Measurements from ENCODE around the gene TEX13A.
"Not testable (repeated sequence)": the region's sequence is repeated elsewhere in the genome, so short reads cannot be mapped to it uniquely, and the experiment has no call there.

TEX13A gene, protein sequence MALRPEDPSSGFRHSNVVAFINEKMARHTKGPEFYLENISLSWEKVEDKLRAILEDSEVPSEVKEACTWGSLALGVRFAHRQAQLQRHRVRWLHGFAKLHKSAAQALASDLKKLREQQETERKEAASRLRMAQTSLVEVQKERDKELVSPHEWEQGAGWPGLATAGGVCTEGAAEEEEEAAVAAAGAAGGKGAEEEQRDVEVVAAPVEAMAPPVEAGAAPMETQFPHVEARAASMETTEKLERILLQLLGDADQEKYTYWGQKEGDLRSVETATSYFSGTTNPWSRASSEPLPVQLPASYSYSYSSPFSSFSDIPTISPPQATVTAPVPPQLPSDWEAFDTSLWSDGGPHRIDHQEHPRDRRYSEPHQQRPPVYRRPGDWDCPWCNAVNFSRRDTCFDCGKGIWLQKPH

DNA sequence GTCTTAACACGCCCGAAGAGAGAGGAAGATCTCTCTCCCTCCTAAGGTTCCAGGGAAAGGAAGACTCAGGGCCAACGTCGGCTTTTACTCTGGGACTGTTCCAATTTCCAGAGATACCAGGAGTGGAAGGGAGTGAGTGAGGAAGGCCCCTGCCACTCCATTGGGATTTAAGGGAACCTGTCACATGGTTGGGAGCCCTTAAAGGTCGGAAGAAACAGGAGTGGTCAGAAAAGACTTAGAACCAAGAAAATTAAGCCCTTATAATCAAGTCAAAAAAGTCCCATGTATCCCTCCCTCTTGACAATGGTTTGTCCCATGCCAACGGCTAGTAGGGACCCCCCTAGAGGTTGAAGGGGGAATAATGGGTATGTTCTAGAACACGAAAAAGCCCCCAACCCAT, at the start of gene TEX13A:
Gene TEX13A, minus strand, starts transcription at position 59 of the 400 bp plus-strand sequence. CDS start 297 bp downstream, outside the sequence.
- no peak for DNase-seq

- no peak for DNase-seq
Observed at GRCh38 chrX:105269386-105269785, 48.9 kb upstream of the TEX13A start.

- no peak for DNase-seq
Observed at GRCh38 chrX:105267167-105267566, 46.7 kb upstream of the TEX13A start.

DNA sequence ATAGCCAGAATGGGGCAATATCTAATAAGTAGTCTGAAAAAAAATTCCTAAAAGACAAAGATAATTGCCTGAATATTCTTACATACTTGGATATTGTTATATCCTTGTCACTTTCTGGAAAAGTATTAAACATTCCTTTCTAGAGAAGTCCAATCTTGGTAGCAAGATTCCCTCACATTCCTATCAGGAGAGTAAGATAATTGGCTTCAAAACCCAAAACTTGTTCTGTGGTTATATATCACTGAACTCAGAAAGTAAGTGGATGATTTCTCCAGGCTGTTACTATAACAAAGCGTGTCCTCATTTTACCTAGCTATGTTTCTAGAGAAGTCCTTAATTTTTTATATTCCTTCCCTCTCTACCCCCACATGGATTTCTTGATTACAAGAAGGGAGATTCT, 46.0 kb upstream of the TEX13A start:
- no peak for DNase-seq

DNA sequence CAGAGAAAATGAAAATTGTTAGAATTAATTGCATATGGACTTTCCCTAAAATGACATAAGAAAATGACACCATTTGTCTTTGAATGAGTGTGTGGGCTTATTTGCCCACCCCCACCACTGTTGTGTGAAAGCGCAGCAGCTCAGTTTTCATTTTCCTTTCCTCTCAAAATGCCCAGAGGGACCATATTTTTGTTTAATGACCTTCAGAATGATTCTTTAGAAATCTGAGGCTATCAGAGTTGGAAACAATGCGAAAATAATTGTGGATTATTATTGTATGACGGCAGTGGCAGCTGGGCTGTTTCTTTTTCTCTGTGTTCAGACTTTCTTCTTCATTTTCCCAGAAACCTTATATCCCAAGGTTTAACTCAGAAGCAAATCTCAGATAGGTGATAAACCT, 44.6 kb upstream of the TEX13A start:
- no peak for DNase-seq

- no peak for DNase-seq
Observed at GRCh38 chrX:105263801-105264200, 43.3 kb upstream of the TEX13A start.

GRCh38 chrX:105263171-105263570, 42.7 kb upstream of the TEX13A start:
- DNase-seq: no peak

- no peak for DNase-seq
Observed at GRCh38 chrX:105260291-105261043, 40.0 kb upstream of the TEX13A start.

- DNase-seq: no peak
Observed at GRCh38 chrX:105241056-105241455, 20.6 kb upstream of the TEX13A start.

- DNase-seq: not testable (repeated sequence)
Observed at GRCh38 chrX:105237407-105237806, 16.9 kb upstream of the TEX13A start.

GRCh38 chrX:105229146-105229545, 8.7 kb upstream of the TEX13A start:
- DNase-seq: no peak

GRCh38 chrX:105228602-105229001, 8.1 kb upstream of the TEX13A start:
- DNase-seq: no peak

- DNase-seq: no peak
Observed at GRCh38 chrX:105226499-105226898, 6.0 kb upstream of the TEX13A start.

DNA sequence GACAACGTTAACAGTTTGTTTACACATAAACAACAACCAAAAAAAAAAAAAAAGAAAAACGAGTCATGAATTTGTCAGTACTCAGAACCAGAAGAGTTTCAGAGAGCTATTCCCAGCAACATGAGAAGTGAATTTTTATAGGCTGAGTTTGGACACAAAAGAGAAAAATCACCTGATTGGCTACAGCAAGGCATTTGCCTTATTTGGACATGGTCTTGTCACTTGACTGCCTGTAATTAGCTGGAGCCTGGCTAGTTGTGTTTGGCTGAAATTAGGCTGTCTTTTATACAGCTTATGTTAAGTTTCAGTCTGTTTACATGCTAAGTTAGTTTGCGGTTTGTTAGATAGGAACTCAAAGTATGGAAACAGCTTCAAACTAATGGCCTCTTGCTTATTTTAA, 880 bp upstream of the TEX13A start:
- no peak for DNase-seq

DNA sequence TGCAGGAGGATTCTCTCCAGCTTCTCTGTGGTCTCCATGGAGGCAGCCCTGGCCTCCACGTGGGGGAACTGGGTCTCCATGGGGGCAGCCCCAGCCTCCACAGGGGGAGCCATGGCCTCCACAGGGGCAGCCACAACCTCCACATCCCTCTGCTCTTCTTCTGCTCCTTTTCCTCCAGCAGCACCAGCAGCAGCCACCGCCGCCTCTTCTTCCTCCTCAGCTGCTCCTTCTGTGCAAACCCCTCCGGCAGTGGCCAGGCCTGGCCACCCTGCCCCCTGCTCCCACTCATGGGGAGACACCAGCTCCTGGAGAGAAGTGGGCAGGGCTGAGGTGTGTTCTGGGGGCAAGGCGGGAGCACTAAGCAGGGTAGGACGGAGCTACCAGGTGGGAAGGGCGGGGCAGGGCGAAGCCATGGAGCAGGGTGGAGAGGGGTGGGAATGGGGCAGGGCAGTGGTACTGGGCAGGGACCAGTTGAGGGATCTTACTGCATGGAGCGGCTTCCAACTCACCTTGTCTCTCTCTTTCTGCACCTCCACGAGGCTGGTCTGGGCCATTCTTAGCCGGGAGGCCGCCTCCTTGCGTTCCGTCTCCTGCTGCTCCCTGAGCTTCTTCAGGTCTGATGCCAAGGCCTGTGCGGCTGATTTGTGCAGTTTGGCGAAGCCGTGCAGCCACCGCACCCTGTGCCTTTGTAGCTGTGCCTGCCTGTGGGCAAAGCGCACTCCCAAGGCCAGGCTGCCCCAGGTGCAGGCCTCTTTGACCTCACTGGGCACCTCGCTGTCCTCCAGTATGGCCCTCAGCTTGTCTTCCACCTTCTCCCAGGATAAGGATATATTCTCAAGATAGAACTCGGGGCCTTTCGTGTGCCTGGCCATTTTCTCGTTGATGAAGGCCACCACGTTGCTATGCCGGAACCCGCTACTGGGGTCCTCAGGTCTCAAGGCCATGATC, 766 bp downstream of the TEX13A start:
- no peak for DNase-seq

DNA sequence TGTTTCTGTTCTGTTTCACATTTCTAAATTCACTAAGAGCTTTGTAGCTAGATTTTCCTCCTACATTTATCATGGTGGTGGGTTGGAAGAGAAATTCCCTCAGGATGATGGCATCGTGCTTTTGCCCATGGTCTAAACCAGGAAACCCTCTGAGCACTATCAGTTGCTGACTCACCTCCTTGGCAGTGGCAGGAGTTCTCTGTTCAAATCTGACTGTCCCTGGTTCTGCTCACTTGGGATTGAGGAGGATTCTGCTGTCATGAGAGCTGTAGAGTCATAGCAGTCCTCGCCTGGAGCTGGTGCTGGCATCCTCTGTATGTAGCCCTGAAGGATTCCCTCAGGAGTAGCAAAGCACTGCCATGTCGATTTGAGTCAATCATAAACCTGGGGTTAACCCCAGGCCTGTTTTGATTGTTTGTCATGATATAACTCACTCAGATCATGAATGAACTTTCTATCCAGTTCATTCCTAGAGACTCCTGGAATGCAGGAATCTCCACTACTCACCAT, 9.4 kb downstream of the TEX13A start:
- no peak for DNase-seq

DNA sequence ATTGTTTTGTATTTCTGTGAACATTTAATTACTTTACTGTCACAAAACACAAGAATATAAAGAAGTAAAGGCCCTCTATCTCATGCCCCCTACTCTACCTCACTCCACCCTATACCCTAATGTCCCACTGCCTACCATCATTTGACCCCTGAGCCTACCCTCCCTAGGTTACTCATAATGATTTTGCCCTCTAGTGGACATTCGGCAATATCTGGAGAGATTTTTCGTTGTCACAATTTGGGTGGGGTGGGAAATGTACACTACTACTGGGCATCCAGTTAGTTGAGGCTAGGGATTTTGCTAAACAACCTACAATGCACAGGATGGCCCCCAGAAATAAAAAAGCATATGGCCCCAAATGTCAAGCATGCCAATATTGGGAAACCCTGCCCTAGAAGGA, 10.2 kb downstream of the TEX13A start:
- DNase-seq: no peak

DNA sequence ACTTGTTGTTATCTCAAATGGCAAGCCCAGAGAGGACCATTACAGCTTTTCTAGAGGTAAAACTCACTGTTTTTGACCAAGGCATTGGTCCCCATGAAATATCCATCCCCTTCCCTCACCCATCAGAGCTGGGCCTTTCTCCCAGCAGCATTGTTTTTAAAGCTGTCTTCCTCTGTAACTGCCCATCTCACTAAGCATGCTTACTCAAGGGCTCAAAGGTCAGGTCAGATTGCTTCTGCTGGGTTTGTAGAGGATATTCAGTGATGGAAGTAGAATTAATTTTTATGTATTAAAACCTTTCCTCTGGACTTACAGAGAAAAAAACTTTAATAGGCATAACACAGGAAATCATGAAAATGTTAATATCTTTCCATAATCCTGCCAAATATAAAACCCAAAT, 11.1 kb downstream of the TEX13A start:
- no peak for DNase-seq

DNA sequence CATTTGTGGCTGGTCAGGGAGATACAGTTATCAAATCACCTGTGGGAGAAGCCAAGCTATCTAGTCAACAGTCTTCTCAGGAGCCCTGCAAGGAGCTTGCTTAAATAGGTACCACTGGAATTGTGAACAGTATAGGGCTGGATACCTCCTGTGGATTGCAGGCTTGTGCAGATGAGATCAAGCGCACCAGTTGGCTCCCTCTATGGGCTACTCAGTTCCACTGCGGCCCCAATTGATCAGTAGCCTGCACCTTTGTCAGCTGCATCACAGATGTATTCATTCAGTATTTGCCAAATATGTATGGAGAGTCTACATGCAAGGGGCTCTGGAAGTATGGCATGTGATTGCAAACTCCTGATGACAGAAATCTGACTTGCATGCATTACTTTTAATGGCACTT, 28.6 kb downstream of the TEX13A start:
- DNase-seq: peak; percentile 5

DNA sequence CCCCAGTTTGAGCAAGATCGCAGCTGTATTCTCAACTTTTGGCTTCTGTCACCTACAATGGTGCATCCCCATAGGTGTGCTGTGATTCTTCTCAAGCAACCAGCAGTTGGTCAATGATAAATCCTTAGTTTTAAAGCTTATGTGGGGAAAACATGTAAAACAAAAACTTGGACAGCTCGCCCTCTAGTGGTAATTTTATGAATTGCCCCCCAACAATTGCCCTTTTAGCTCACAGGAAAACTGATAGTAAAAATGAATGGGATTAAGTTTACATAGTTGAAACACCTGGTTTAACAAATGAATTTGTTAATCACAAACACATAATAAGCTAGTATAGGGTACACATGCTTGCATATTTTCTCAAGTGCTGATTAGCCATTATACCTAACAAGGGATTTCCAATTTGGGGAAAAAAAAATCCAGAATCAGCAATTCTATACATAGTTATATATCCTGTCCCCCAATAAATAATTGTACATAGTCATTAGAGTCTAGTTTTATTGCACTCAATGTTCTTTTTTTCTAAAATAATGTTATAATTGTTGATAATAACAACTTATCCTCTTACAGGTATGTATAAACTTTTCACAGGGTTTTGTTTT, 30.1 kb downstream of the TEX13A start:
- DNase-seq: peak; percentile 30

GRCh38 chrX:105189093-105189492, 31.4 kb downstream of the TEX13A start:
- DNase-seq: no peak

GRCh38 chrX:105179644-105180043, 40.9 kb downstream of the TEX13A start:
- DNase-seq: no peak
